K562 (cell line): ENCODE results near the gene GNB2.

Source experiments
- ATF3 ChIP-seq, 2 experiments: fragments of 450-650 bp in 1 of 2; sonication (generic) in 1 of 2; formaldehyde crosslinking in 1 of 2; IDR thresholded peaks in 1 of 2; conservative IDR thresholded peaks in 1 of 2; 2 replicates each; pipeline versions ENCODE4 v1.6.1 to v1.8.1; 2016 to 2023; ENCODE audit warnings: mild to moderate bottlenecking in 2 of 2, moderate library complexity in 2 of 2, inconsistent platforms in 1 of 2, missing genetic modification reagents in 1 of 2
- CBFB ChIP-seq: sonication (generic); formaldehyde crosslinking; IDR thresholded peaks from 2 replicates; pipeline ENCODE4 v1.4.0; 2020; ENCODE audit warnings: mild to moderate bottlenecking, missing genetic modification reagents
- CTCF ChIP-seq, 3 experiments: IDR thresholded peaks in 2 of 3; conservative IDR thresholded peaks in 1 of 3; 2 replicates each; pipeline ENCODE4 v1.5.1; 2011 to 2012; ENCODE audit warnings: low read length in 3 of 3, mild to moderate bottlenecking in 3 of 3, control low read depth in 2 of 3, improper control_type of control experiment in 1 of 3, inconsistent platforms in 1 of 3, low read depth in 1 of 3, mixed read lengths in 1 of 3, moderate library complexity in 1 of 3; ENCODE audit not compliant: insufficient read depth in 2 of 3
- E2F6 ChIP-seq, 2 experiments: IDR thresholded peaks; 2 replicates each; pipeline ENCODE4 v1.6.1; 2011; ENCODE audit warnings: borderline replicate concordance in 1 of 2, control low read depth in 1 of 2, low read depth in 1 of 2, low read length in 1 of 2, mild to moderate bottlenecking in 1 of 2, mixed read lengths in 1 of 2, moderate library complexity in 1 of 2; ENCODE audit not compliant: insufficient read depth in 1 of 2, insufficient read length in 1 of 2, poor library complexity in 1 of 2, severe bottlenecking in 1 of 2; ENCODE audit errors: extremely low read depth in 1 of 2
- HLTF ChIP-seq: fragments of 450-650 bp; IDR thresholded peaks from 2 replicates; pipeline ENCODE4 v1.6.1; 2016
- HNRNPH1 ChIP-seq: fragments of 200-400 bp; formaldehyde crosslinking; optimal IDR thresholded peaks from 2 replicates; pipeline ENCODE3; 2017; ENCODE audit warnings: low read depth, mild to moderate bottlenecking, low read length, moderate library complexity
- MIER1 ChIP-seq: fragments of 450-650 bp; IDR thresholded peaks from 2 replicates; pipeline ENCODE4 v1.6.1; 2016; ENCODE audit warnings: antibody characterized with exemption, mild to moderate bottlenecking, low read depth
- MXI1 ChIP-seq: IDR thresholded peaks from 2 replicates; pipeline ENCODE4 v1.6.1; 2011; ENCODE audit warnings: low read depth, mild to moderate bottlenecking, improper control_type of control experiment, low read length
- NR1H2 ChIP-seq: sonication (generic); formaldehyde crosslinking; IDR thresholded peaks from 2 replicates; pipeline ENCODE4 v1.4.0; 2020; ENCODE audit warnings: mild to moderate bottlenecking, missing genetic modification reagents
- NR3C1 ChIP-seq: sonication (generic); formaldehyde crosslinking; IDR thresholded peaks from 2 replicates; pipeline ENCODE4 v1.8.1; 2022; ENCODE audit warnings: missing genetic modification reagents
- PHF21A ChIP-seq: fragments of 450-650 bp; IDR thresholded peaks from 2 replicates; pipeline ENCODE4 v1.6.1; 2017; ENCODE audit warnings: low read depth, borderline replicate concordance
- POLR2A ChIP-seq: fragments of 450-650 bp; conservative IDR thresholded peaks from 2 replicates; pipeline ENCODE4 v1.6.1; 2016
- SMAD3 ChIP-seq: fragments of 450-650 bp; formaldehyde crosslinking; conservative IDR thresholded peaks from 2 replicates; pipeline ENCODE4 v1.4.0; 2020; ENCODE audit warnings: mild to moderate bottlenecking
- ZNF253 ChIP-seq: fragments of 250-450 bp; sonication (Bioruptor Pico); conservative IDR thresholded peaks from 2 replicates; pipeline ENCODE4 v1.6.1; 2021; ENCODE audit warnings: mild to moderate bottlenecking

GRCh38 chr7:100720671-100721504 is 47.3 kb downstream of the GNB2 start:
- TF ChIP-seq NR1H2 (no peak), NR3C1 (CRISPR knock-in tag) (no peak), HNRNPH1 (no peak), CTCF (IDR thresholded peaks at IDR 0.05 in 2 of 3, conservative IDR thresholded peaks at IDR 0.05 in 1 of 3; ENCODE audit: insufficient read depth in 2 of 3, low read depth in 1 of 3, low read length in 3 of 3) (no peak), ZNF253 (CRISPR knock-in tag) (no peak), POLR2A (no peak), ATF3 (IDR thresholded peaks at IDR 0.05) (no peak), ATF3 (CRISPR knock-in tag; conservative IDR thresholded peaks at IDR 0.05) (no peak), CBFB (no peak), E2F6 (IDR thresholded peaks at IDR 0.05; ENCODE audit: borderline replicate concordance in 1 of 2, extremely low read depth in 1 of 2, insufficient read depth in 1 of 2, insufficient read length in 1 of 2, low read depth in 1 of 2, low read length in 1 of 2, poor library complexity in 1 of 2, severe bottlenecking in 1 of 2) (peak in 1 of 2 experiments; percentile 9), PHF21A (no peak), SMAD3 (no peak), MIER1 (no peak), MXI1 (no peak), HLTF (no peak)
